Astrocyte (in vitro differentiated cells and primary cell): ENCODE results near the gene EXOC6B. TPM values are rescaled to one million over a fixed set of nuclear protein-coding genes. Genes with fewer than 3 reads are reported as not detected.

Source experiments
- DNase-seq: peaks from one replicate; pipeline ENCODE4 v3.0.0-alpha.2; 2010; ENCODE audit warnings: low read depth
- FAIRE-seq: peaks from 2 replicates; lab custom pipeline; 2011; peaks lifted over from hg19 to GRCh38; lab: Jason Lieb, UNC
- H2AFZ ChIP-seq: 2 replicates; pipeline ENCODE4 v1.6.0; 2012; ENCODE audit warnings: low read depth, low read length, inconsistent platforms
- H3K27ac ChIP-seq: 2 replicates; pipeline ENCODE4 v1.5.1; 2011; ENCODE audit warnings: low read depth, low read length, inconsistent platforms
- H3K27me3 ChIP-seq: 2 replicates; pipeline ENCODE4 v1.6.0; 2011; ENCODE audit warnings: low read length, inconsistent platforms; ENCODE audit not compliant: insufficient read depth
- H3K36me3 ChIP-seq: 2 replicates; pipeline ENCODE4 v1.5.1; 2011; ENCODE audit warnings: low read length, inconsistent platforms; ENCODE audit not compliant: insufficient read depth
- H3K4me1 ChIP-seq: 2 replicates; pipeline ENCODE4 v1.5.1; 2011; ENCODE audit warnings: low read length, inconsistent platforms; ENCODE audit not compliant: insufficient read depth
- H3K4me2 ChIP-seq: 2 replicates; pipeline ENCODE4 v1.6.0; 2012; ENCODE audit warnings: low read length, inconsistent platforms
- H3K4me3 ChIP-seq: 2 replicates; pipeline ENCODE4 v1.5.1; 2011; ENCODE audit warnings: low read depth, mild to moderate bottlenecking, low read length, inconsistent platforms; ENCODE audit not compliant: insufficient read depth
- H3K79me2 ChIP-seq: 2 replicates; pipeline ENCODE4 v1.6.0; 2012; ENCODE audit warnings: mild to moderate bottlenecking, low read length, inconsistent platforms; ENCODE audit not compliant: insufficient read depth
- H3K9ac ChIP-seq: 2 replicates; pipeline ENCODE4 v1.6.0; 2012; ENCODE audit warnings: mild to moderate bottlenecking, low read length, inconsistent platforms
- H3K9me3 ChIP-seq: 2 replicates; pipeline ENCODE4 v1.5.1; 2012; ENCODE audit warnings: low read depth, mild to moderate bottlenecking, low read length, inconsistent platforms; ENCODE audit not compliant: insufficient read depth
- H4K20me1 ChIP-seq: 2 replicates; pipeline ENCODE4 v1.6.0; 2012; ENCODE audit warnings: low read length, inconsistent platforms; ENCODE audit not compliant: insufficient read depth
- H3K27ac Mint-ChIP-seq: one replicate; pipeline ENCODE4 v1.8.0; 2021; ENCODE audit warnings: mild to moderate bottlenecking, mixed read lengths; ENCODE audit not compliant: unreplicated experiment
- H3K27me3 Mint-ChIP-seq: one replicate; pipeline ENCODE4 v1.8.0; 2021; ENCODE audit warnings: low read depth, mixed read lengths; ENCODE audit not compliant: unreplicated experiment
- H3K36me3 Mint-ChIP-seq: one replicate; pipeline ENCODE4 v1.8.0; 2021; ENCODE audit warnings: low read depth, mixed read lengths; ENCODE audit not compliant: unreplicated experiment
- H3K4me1 Mint-ChIP-seq: one replicate; pipeline ENCODE4 v1.8.0; 2021; ENCODE audit warnings: low read depth, mixed read lengths; ENCODE audit not compliant: unreplicated experiment
- H3K4me3 Mint-ChIP-seq: one replicate; pipeline ENCODE4 v1.8.0; 2021; ENCODE audit warnings: mild to moderate bottlenecking, moderate library complexity, mixed read lengths; ENCODE audit not compliant: unreplicated experiment
- H3K9me3 Mint-ChIP-seq: one replicate; pipeline ENCODE4 v1.8.0; 2021; ENCODE audit warnings: mild to moderate bottlenecking, mixed read lengths; ENCODE audit not compliant: unreplicated experiment
- EZH2 ChIP-seq: IDR thresholded peaks from 2 replicates; pipeline ENCODE4 v1.6.1; 2012; ENCODE audit warnings: mild to moderate bottlenecking, low read length, inconsistent platforms; ENCODE audit not compliant: insufficient read depth
- total RNA-seq: library from RNA; stranded (reverse); gene quantifications from 2 replicates; pipeline ENCODE4 v1.2.1, GENCODE V29; 2021
- TF ChIP-seq, protein P1 (sequence below): IDR thresholded peaks from 2 replicates; pipeline ENCODE4 v1.5.1; 2011; ENCODE audit warnings: low read depth, mild to moderate bottlenecking, inconsistent platforms, low read length, moderate library complexity; ENCODE audit not compliant: insufficient read depth

EXOC6B gene
- total RNA-seq, 1 donor from 2014 or later = 31.8 TPM

DNA sequence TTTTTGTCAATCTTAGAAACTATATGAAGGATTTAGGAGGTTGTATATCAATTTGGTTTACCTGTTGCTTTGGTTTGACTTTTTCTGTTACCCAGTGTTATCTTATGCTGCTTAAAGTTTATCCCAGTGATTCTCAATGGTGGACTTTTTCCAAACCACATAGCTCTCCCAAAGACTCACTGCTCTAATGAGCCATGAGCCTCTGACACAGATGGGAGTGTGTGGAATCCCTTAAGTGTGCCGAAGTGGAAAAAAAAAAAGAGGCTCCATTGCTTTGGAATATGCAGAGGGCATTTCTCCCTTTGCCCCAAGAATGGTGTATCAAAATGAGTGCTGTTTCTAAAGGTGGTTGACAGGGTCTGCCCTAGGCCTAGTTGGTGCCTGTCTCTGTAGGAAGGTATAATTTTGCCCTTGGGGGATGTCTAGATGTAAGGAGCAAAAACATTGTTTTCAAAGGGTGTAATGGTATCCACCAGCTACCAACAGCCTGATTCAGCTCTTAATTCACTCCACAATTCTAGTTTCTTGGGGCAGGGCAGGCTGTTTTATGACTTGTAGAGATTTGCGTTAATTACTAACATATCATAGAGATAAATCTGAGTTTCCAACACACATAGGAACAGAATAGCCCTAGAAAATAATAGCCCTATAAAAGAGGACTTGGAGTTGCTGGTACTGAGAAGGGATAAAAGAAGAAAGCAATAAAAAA is 613.9 kb downstream of the EXOC6B start:
- Mint-ChIP-seq H3K4me3 (no peak overlapping the region), H3K9me3 (no peaks in the 10 kb centered on the region), H3K36me3 (peaks cover 2% of the 10 kb centered on the region), H3K4me1 (peaks cover 5% of the 10 kb centered on the region), H3K27ac (no peak overlapping the region), H3K27me3 (no peaks in the 10 kb centered on the region)
- DNase-seq (peak; percentile 95), FAIRE-seq (no peak)
- Histone ChIP-seq H4K20me1 (no peaks in the 10 kb centered on the region), H3K27me3 (no peaks in the 10 kb centered on the region), H3K79me2 (no peaks in the 10 kb centered on the region), H2AFZ (no peak overlapping the region), H3K9ac (no peak overlapping the region), H3K27ac (peak overlapping the region; percentile 39), H3K4me1 (peaks cover 23% of the 10 kb centered on the region), H3K4me2 (peak overlapping the region; percentile 39), H3K4me3 (no peak overlapping the region), H3K36me3 (no peaks in the 10 kb centered on the region), H3K9me3 (no peaks in the 10 kb centered on the region)
- TF ChIP-seq EZH2 = no peak
- TF ChIP-seq, protein P1, sequence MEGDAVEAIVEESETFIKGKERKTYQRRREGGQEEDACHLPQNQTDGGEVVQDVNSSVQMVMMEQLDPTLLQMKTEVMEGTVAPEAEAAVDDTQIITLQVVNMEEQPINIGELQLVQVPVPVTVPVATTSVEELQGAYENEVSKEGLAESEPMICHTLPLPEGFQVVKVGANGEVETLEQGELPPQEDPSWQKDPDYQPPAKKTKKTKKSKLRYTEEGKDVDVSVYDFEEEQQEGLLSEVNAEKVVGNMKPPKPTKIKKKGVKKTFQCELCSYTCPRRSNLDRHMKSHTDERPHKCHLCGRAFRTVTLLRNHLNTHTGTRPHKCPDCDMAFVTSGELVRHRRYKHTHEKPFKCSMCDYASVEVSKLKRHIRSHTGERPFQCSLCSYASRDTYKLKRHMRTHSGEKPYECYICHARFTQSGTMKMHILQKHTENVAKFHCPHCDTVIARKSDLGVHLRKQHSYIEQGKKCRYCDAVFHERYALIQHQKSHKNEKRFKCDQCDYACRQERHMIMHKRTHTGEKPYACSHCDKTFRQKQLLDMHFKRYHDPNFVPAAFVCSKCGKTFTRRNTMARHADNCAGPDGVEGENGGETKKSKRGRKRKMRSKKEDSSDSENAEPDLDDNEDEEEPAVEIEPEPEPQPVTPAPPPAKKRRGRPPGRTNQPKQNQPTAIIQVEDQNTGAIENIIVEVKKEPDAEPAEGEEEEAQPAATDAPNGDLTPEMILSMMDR = no peak

DNA sequence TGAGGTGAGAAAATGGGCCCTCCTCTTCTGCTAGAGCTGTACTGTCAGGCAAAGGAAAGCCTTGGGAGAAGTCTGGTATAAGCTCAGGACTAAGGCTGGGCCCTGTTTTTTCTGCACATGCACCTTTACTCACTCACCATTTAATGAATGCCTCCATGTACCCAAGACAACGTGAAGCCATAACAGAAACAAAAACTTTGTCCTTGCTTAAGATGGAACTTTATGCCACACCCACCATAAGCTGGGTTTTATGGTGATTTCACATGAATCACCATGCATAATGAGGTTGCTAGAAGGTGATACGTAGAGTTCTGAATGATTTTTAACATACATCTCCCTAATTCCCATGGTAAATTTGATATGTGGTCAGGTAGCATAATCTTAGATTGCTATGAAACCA is 614.5 kb downstream of the EXOC6B start:
- no peaks in the 10 kb centered on the region for H3K27me3 Mint-ChIP-seq
- H3K79me2 ChIP-seq = no peaks in the 10 kb centered on the region
- no peak overlapping the region for H3K4me3 Mint-ChIP-seq
- peaks cover 5% of the 10 kb centered on the region for H3K4me1 Mint-ChIP-seq
- no peak for FAIRE-seq
- H3K9me3 Mint-ChIP-seq = no peaks in the 10 kb centered on the region
- no peaks in the 10 kb centered on the region for H4K20me1 ChIP-seq
- no peaks in the 10 kb centered on the region for H3K36me3 ChIP-seq
- H3K4me1 ChIP-seq = peaks cover 23% of the 10 kb centered on the region
- H3K27ac ChIP-seq = peak overlapping the region; percentile 39
- H3K4me2 ChIP-seq = peak overlapping the region; percentile 20
- H3K9ac ChIP-seq = no peak overlapping the region
- peak; percentile 71 for DNase-seq
- no peaks in the 10 kb centered on the region for H3K36me3 Mint-ChIP-seq
- H2AFZ ChIP-seq = no peak overlapping the region
- TF ChIP-seq, protein P1 = no peak
- TF ChIP-seq EZH2 = no peak
- H3K9me3 ChIP-seq = no peaks in the 10 kb centered on the region
- H3K27me3 ChIP-seq = no peaks in the 10 kb centered on the region
- no peak overlapping the region for H3K4me3 ChIP-seq
- H3K27ac Mint-ChIP-seq = no peak overlapping the region

DNA sequence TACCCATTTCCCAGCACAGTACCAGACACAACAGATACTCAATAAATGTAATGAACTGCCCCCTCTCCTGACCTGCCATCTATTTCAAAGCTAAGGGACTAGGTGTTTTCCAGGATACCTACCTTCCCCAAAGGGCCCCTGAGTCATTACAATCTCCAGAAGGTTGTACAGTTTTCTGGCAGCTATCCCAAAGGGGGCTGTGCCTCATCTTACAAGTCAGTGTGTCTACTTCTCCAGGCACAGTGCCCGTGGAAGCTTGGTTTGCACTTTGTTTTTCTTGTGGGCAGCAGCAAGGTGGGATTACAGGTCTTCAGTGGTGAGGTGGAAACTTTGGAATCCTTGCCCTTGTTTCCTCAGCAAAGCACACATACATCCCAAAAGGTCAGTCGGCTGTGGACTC is 615.4 kb downstream of the EXOC6B start:
- FAIRE-seq (no peak), DNase-seq (peak; percentile 72)
- Histone ChIP-seq H3K36me3 (no peaks in the 10 kb centered on the region), H4K20me1 (no peaks in the 10 kb centered on the region), H3K4me1 (peaks cover 23% of the 10 kb centered on the region), H3K4me3 (no peak overlapping the region), H3K27me3 (no peaks in the 10 kb centered on the region), H3K4me2 (no peak overlapping the region), H3K79me2 (no peaks in the 10 kb centered on the region), H2AFZ (no peak overlapping the region), H3K9me3 (no peaks in the 10 kb centered on the region), H3K27ac (no peak overlapping the region), H3K9ac (no peak overlapping the region)
- peaks cover 5% of the 10 kb centered on the region for H3K4me1 Mint-ChIP-seq
- TF ChIP-seq, protein P1 = no peak
- no peak for TF ChIP-seq EZH2
- no peak overlapping the region for H3K4me3 Mint-ChIP-seq
- no peaks in the 10 kb centered on the region for H3K9me3 Mint-ChIP-seq
- H3K27ac Mint-ChIP-seq = no peak overlapping the region
- H3K27me3 Mint-ChIP-seq = no peaks in the 10 kb centered on the region
- no peaks in the 10 kb centered on the region for H3K36me3 Mint-ChIP-seq
